Measurements from ENCODE around the gene TRAK2.

DNA sequence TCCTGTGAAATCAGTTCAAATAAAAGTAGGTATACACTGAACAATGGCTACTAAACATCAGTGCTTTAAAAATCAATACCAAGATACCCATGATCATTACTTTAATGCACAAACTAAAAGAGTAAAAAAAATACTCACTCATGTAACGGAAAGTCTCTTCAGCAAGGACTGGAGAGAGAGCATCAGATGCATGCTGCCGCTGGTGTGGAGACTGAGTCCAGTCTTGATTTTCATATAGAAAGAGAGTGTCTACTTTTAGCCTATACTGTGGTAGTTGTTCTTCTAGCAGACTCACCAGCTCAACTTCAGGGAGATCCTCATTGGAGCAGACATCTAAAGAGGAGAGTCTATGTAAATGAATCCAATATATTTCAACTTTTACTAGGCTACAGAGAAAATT is 44.0 kb downstream of the TRAK2 start:
- TF ChIP-seq, protein P1, sequence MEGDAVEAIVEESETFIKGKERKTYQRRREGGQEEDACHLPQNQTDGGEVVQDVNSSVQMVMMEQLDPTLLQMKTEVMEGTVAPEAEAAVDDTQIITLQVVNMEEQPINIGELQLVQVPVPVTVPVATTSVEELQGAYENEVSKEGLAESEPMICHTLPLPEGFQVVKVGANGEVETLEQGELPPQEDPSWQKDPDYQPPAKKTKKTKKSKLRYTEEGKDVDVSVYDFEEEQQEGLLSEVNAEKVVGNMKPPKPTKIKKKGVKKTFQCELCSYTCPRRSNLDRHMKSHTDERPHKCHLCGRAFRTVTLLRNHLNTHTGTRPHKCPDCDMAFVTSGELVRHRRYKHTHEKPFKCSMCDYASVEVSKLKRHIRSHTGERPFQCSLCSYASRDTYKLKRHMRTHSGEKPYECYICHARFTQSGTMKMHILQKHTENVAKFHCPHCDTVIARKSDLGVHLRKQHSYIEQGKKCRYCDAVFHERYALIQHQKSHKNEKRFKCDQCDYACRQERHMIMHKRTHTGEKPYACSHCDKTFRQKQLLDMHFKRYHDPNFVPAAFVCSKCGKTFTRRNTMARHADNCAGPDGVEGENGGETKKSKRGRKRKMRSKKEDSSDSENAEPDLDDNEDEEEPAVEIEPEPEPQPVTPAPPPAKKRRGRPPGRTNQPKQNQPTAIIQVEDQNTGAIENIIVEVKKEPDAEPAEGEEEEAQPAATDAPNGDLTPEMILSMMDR (IDR thresholded peaks at IDR 0.05): no peak
- TF ChIP-seq POLR2A (IDR thresholded peaks at IDR 0.05) (no peak), EP300 (IDR thresholded peaks at IDR 0.05) (no peak)

Data from tibial nerve (tissue), 4 donors.